Dermis microvascular lymphatic vessel endothelial cell (primary cell): ENCODE data around the gene CDX2. TPM values are rescaled to one million over a fixed set of nuclear protein-coding genes. Genes with fewer than 3 reads are reported as not detected.
A peak's percentile ranks its signal among the peaks of the same experiment; 100 is the strongest.

Experiments used
- DNase-seq, 2 donors: peaks; one replicate each; pipeline versions ENCODE4 v3.0.0 to v3.0.0-alpha.2; 2010; ENCODE audit warnings: low read depth in 2 of 2
- total RNA-seq: library from RNA; depleted of rRNA; stranded (reverse); fragments of >200 nt; gene quantifications from 2 replicates; pipeline ENCODE4 v1.2.1, GENCODE V29; 2014

Gene CDX2
- total RNA-seq, 1 donor from 2014 or later, result not detected

GRCh38 chr13:27979001-27979643 lies 10.0 kb upstream of the CDX2 start:
- no peak for DNase-seq

GRCh38 chr13:27978301-27978968 lies 9.3 kb upstream of the CDX2 start:
- no peak for DNase-seq

- peak in 1 of 2 donors; percentile 33 for DNase-seq
Observed at GRCh38 chr13:27977476-27978300, 8.6 kb upstream of the CDX2 start.

- DNase-seq, result no peak
Observed at GRCh38 chr13:27976362-27977091, 7.4 kb upstream of the CDX2 start.

- no peak for DNase-seq
Observed at GRCh38 chr13:27975564-27976361, 6.6 kb upstream of the CDX2 start.

- DNase-seq, result no peak
Observed at GRCh38 chr13:27973961-27974662, 5.0 kb upstream of the CDX2 start.

- no peak for DNase-seq
Observed at GRCh38 chr13:27973291-27973690, 4.2 kb upstream of the CDX2 start.

GRCh38 chr13:27972478-27972820 lies 3.3 kb upstream of the CDX2 start:
- no peak for DNase-seq

GRCh38 chr13:27971776-27972477 lies 2.8 kb upstream of the CDX2 start:
- no peak for DNase-seq

- DNase-seq, result no peak
Observed at GRCh38 chr13:27971236-27971645, 2.1 kb upstream of the CDX2 start.

GRCh38 chr13:27970382-27971235 lies 1.5 kb upstream of the CDX2 start:
- no peak for DNase-seq

GRCh38 chr13:27969866-27970229 lies 733 bp upstream of the CDX2 start:
- no peak for DNase-seq

GRCh38 chr13:27968316-27969081 lies 616 bp downstream of the CDX2 start:
- no peak for DNase-seq

- no peak for DNase-seq
Observed at GRCh38 chr13:27967736-27968315, 1.3 kb downstream of the CDX2 start.

GRCh38 chr13:27967203-27967735 lies 1.8 kb downstream of the CDX2 start:
- no peak for DNase-seq

- no peak for DNase-seq
Observed at GRCh38 chr13:27966641-27967202, 2.4 kb downstream of the CDX2 start.
